ENCODE results near the gene GALNT6. TPM values are rescaled to one million over a fixed set of nuclear protein-coding genes. Genes with fewer than 3 reads are reported as not detected.

Gene GALNT6
- total and polyA plus RNA-seq, 7 experiments from 2014 or later: 2.5 to 19.5 (median 13.4) TPM

DNA sequence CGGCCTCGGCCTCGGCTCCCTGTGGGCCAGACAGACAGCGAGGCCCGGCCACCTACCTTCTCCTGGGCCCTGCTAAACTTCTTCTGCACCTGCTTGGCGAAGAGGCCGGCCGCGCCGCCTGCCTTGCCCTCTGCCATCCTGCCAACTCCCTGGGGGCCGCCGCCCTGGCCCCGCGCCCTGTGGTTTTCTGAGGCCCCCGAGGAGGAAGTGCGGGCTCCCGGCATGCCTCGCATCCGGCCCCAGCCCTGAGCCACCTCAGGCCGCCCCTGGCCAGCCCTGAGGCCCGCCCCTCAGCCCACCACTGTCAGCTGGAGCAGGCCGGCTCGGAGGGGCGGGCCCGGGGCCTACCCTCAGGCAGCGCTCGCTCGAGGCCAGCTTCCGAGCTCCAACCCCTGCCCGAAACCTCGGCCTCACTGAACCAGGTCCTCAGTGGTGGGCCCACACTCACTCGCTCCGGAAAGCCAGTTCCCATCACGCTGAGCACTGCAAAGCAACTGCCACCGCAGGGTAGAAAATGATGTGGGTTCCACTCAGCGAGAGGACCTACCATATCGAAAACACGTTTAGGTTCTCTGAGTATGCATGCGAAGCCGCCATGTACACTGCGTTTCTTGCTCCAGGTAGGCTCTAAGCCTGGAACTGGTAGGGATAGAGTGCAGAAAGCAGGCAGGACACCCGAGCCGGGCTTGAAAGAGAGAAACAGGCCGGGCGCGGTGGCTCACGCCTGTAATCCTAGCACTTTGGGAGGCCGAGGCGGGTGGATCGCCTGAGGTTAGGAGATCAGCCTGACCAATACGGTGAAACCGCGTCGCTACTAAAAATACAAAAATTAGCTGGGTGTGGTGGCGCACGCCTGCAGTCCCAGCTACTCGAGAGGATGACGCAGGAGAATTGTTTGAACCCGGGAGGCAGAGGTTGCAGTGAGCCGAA, 67.0 kb downstream of the GALNT6 start, which contains the start of gene BIN2:
Gene BIN2 (minus strand): TSS at position 209 of the 930 bp plus-strand sequence. CDS start 72 bp downstream, at position 137.
- peak; percentile 79 for ATAC-seq
- H3K9me3 Mint-ChIP-seq: no peaks in the 10 kb centered on the region
- peak within 1 kb of the TSS; percentile 58 for H3K4me3 ChIP-seq (ENCODE audit: low read length)
- H3K27me3 ChIP-seq (ENCODE audit: control insufficient read depth in 2 of 2, insufficient read depth in 2 of 2, low read length in 2 of 2): no peaks in the 10 kb centered on the region
- CTCF ChIA-PET: interaction anchor here (2.3 to 7.3 kb wide), 2 partner anchors 16 to 55 kb away, joined by 4 to 88 read pairs; no protein-coding TSS in a partner anchor
- H3K27ac Mint-ChIP-seq: peak within 1 kb of the TSS; percentile 89 to 99 (median 96)
- no peaks in the 10 kb centered on the region for H3K27me3 Mint-ChIP-seq
- peak; percentile 51 to 78 (median 68) for DNase-seq
- no peaks in the 10 kb centered on the region for H3K9me3 ChIP-seq (ENCODE audit: control insufficient read depth in 2 of 3, low read length in 3 of 3)
- peaks cover 60 to 72% of the 10 kb centered on the region in 2 donors for H3K4me1 ChIP-seq (ENCODE audit: control insufficient read depth in 2 of 2, insufficient read depth in 2 of 2, low read length in 2 of 2)
- intact Hi-C loops (cut with micrococcal nuclease): loop anchor here (1.0 to 5.0 kb wide), 8 partner anchors 17 to 562 kb away; partner anchors contain the start of genes ATF1 (in 1 of the 2), CSRNP2 (in 1 of the 2), GALNT6 (in 1 of the 2) and LETMD1 (in 1 of the 2)
- peaks cover 59 to 92% (median 77%) of the 10 kb centered on the region in 7 donors for H3K4me1 Mint-ChIP-seq
- peak within 1 kb of the TSS; percentile 69 to 99 (median 94) for H3K4me3 Mint-ChIP-seq
- H3K36me3 ChIP-seq (ENCODE audit: control insufficient read depth in 2 of 3, insufficient read depth in 3 of 3, low read length in 3 of 3): no peaks in the 10 kb centered on the region
- peaks cover 12 to 36% (median 24%) of the 10 kb centered on the region in 5 donors for H3K36me3 Mint-ChIP-seq
- POLR2A ChIA-PET: interaction anchor here (0.5 to 23.8 kb wide), 15 partner anchors 8 to 1582 kb away, joined by 3 to 320 read pairs (median 4); partner anchors contain the start of genes DAZAP2 and POU6F1
- H3K27ac ChIP-seq (ENCODE audit: low read depth, low read length): peak within 1 kb of the TSS; percentile 95

- Histone ChIP-seq H3K27me3 (ENCODE audit: control insufficient read depth in 2 of 2, insufficient read depth in 2 of 2, low read length in 2 of 2) (no peaks in the 10 kb centered on the region), H3K4me3 (ENCODE audit: low read length) (peak overlapping the region; percentile 58), H3K4me1 (ENCODE audit: control insufficient read depth in 2 of 2, insufficient read depth in 2 of 2, low read length in 2 of 2) (peaks cover 58 to 71% of the 10 kb centered on the region in 2 donors), H3K36me3 (ENCODE audit: control insufficient read depth in 2 of 3, insufficient read depth in 3 of 3, low read length in 3 of 3) (no peaks in the 10 kb centered on the region), H3K9me3 (ENCODE audit: control insufficient read depth in 2 of 3, low read length in 3 of 3) (no peaks in the 10 kb centered on the region), H3K27ac (ENCODE audit: low read depth, low read length) (peak overlapping the region; percentile 95)
- POLR2A ChIA-PET: interaction anchor here (0.6 to 23.8 kb wide), 13 partner anchors 9 to 1582 kb away, joined by 3 to 320 read pairs (median 6); partner anchors contain the start of genes DAZAP2 and POU6F1
- H3K27ac Mint-ChIP-seq: peak overlapping the region; percentile 89 to 99 (median 96)
- intact Hi-C loops (cut with micrococcal nuclease): loop anchor here (1.0 to 5.0 kb wide), 8 partner anchors 18 to 561 kb away; partner anchors contain the start of genes ATF1 (in 1 of the 2), CSRNP2 (in 1 of the 2), GALNT6 (in 1 of the 2) and LETMD1 (in 1 of the 2)
- DNase-seq: peak; percentile 14 to 79 (median 65)
- H3K27me3 Mint-ChIP-seq: no peaks in the 10 kb centered on the region
- H3K36me3 Mint-ChIP-seq: peaks cover 12 to 38% (median 28%) of the 10 kb centered on the region in 5 donors
- ATAC-seq: peak; percentile 71
- H3K9me3 Mint-ChIP-seq: no peaks in the 10 kb centered on the region
- peaks cover 56 to 92% (median 76%) of the 10 kb centered on the region in 7 donors for H3K4me1 Mint-ChIP-seq
- H3K4me3 Mint-ChIP-seq: peak overlapping the region; percentile 69 to 99 (median 94)
- CTCF ChIA-PET: interaction anchor here (1.0 to 7.3 kb wide), 4 partner anchors 12 to 54 kb away, joined by 3 to 88 read pairs (median 5); no protein-coding TSS in a partner anchor
Measured at GRCh38 chr12:51323317-51323960, 67.8 kb downstream of the GALNT6 start.

- Histone ChIP-seq H3K4me3 (ENCODE audit: low read length) (peak overlapping the region; percentile 58), H3K27ac (ENCODE audit: low read depth, low read length) (peak overlapping the region; percentile 95), H3K27me3 (ENCODE audit: control insufficient read depth in 2 of 2, insufficient read depth in 2 of 2, low read length in 2 of 2) (no peaks in the 10 kb centered on the region), H3K36me3 (ENCODE audit: control insufficient read depth in 2 of 3, insufficient read depth in 3 of 3, low read length in 3 of 3) (no peaks in the 10 kb centered on the region), H3K9me3 (ENCODE audit: control insufficient read depth in 2 of 3, low read length in 3 of 3) (no peaks in the 10 kb centered on the region), H3K4me1 (ENCODE audit: control insufficient read depth in 2 of 2, insufficient read depth in 2 of 2, low read length in 2 of 2) (peaks cover 61 to 68% of the 10 kb centered on the region in 2 donors)
- DNase-seq: peak in 1 of 9 donors; percentile 31
- Mint-ChIP-seq H3K4me1 (peaks cover 58 to 91% (median 77%) of the 10 kb centered on the region in 7 donors), H3K4me3 (peak overlapping the region; percentile 69 to 99 (median 94)), H3K36me3 (peaks cover 12 to 41% (median 32%) of the 10 kb centered on the region in 5 donors), H3K27me3 (no peaks in the 10 kb centered on the region), H3K9me3 (no peaks in the 10 kb centered on the region), H3K27ac (peak overlapping the region; percentile 89 to 99 (median 96))
- intact Hi-C loops (cut with micrococcal nuclease): loop anchor here (5.0 kb wide), 7 partner anchors 55 to 560 kb away; partner anchors contain the start of genes ATF1 (in 1 of the 2), CSRNP2 (in 1 of the 2), GALNT6 (in 1 of the 2) and LETMD1 (in 1 of the 2)
- ChIA-PET CTCF (interaction anchor here (0.7 to 7.3 kb wide), 6 partner anchors 11 to 92 kb away, joined by 3 to 88 read pairs (median 4); no protein-coding TSS in a partner anchor), POLR2A (interaction anchor here (0.7 to 23.8 kb wide), 11 partner anchors 12 to 1828 kb away, joined by 3 to 320 read pairs (median 7); partner anchors contain the start of gene POU6F1)
- no peak for ATAC-seq
Measured at GRCh38 chr12:51322452-51322851, 68.8 kb downstream of the GALNT6 start.

DNA sequence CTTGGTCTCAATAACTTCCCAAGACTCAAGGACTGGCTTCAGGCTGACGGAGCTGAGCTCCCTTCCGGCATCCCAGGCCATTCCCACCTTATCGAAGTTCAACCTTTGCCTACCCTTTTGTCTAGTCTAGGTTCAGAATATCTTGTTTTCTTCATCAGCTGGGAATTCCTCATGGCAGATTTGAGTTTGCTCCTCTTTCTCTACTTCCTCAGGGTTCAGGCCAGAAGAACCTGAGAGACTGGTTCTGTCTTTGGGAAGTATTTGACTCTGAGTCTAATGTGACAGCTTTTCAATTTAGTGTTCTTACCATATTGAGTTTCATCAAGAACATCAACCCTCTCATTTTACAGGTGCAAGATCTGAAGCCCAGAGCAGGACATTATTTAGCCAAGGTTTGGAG, 69.3 kb downstream of the GALNT6 start:
- ATAC-seq (no peak), DNase-seq (no peak)
- ChIA-PET CTCF (interaction anchor here (0.6 to 7.3 kb wide), 6 partner anchors 8 to 290 kb away, joined by 3 to 88 read pairs (median 4); no protein-coding TSS in a partner anchor), POLR2A (interaction anchor here (1.0 to 23.8 kb wide), 11 partner anchors 9 to 105 kb away, joined by 4 to 320 read pairs (median 8); partner anchors contain the start of genes DAZAP2, POU6F1 and SMAGP)
- Mint-ChIP-seq H3K36me3 (peaks cover 12 to 45% (median 36%) of the 10 kb centered on the region in 5 donors), H3K4me3 (peak overlapping the region; percentile 69 to 99 (median 94)), H3K4me1 (peaks cover 59 to 90% (median 77%) of the 10 kb centered on the region in 7 donors), H3K27ac (peak overlapping the region; percentile 89 to 99 (median 96)), H3K9me3 (no peaks in the 10 kb centered on the region), H3K27me3 (no peaks in the 10 kb centered on the region)
- Histone ChIP-seq H3K27me3 (ENCODE audit: control insufficient read depth in 2 of 2, insufficient read depth in 2 of 2, low read length in 2 of 2) (no peaks in the 10 kb centered on the region), H3K9me3 (ENCODE audit: control insufficient read depth in 2 of 3, low read length in 3 of 3) (no peaks in the 10 kb centered on the region), H3K4me3 (ENCODE audit: low read length) (peak overlapping the region; percentile 58), H3K27ac (ENCODE audit: low read depth, low read length) (peak overlapping the region; percentile 95), H3K4me1 (ENCODE audit: control insufficient read depth in 2 of 2, insufficient read depth in 2 of 2, low read length in 2 of 2) (peaks cover 61 to 67% of the 10 kb centered on the region in 2 donors), H3K36me3 (ENCODE audit: control insufficient read depth in 2 of 3, insufficient read depth in 3 of 3, low read length in 3 of 3) (no peaks in the 10 kb centered on the region)
- intact Hi-C loops (cut with micrococcal nuclease): loop anchor here (5.0 kb wide), 7 partner anchors 55 to 560 kb away; partner anchors contain the start of genes ATF1 (in 1 of the 2), CSRNP2 (in 1 of the 2), GALNT6 (in 1 of the 2) and LETMD1 (in 1 of the 2)

GRCh38 chr12:51320695-51321320, 70.4 kb downstream of the GALNT6 start:
- no peaks in the 10 kb centered on the region for H3K27me3 ChIP-seq (ENCODE audit: control insufficient read depth in 2 of 2, insufficient read depth in 2 of 2, low read length in 2 of 2)
- ATAC-seq: no peak
- peaks cover 58 to 65% of the 10 kb centered on the region in 2 donors for H3K4me1 ChIP-seq (ENCODE audit: control insufficient read depth in 2 of 2, insufficient read depth in 2 of 2, low read length in 2 of 2)
- Mint-ChIP-seq H3K27ac (peak overlapping the region; percentile 89 to 99 (median 96)), H3K4me1 (peaks cover 56 to 90% (median 72%) of the 10 kb centered on the region in 7 donors), H3K4me3 (peak overlapping the region; percentile 69 to 99 (median 94)), H3K27me3 (no peaks in the 10 kb centered on the region), H3K9me3 (no peaks in the 10 kb centered on the region), H3K36me3 (peaks cover 12 to 50% (median 43%) of the 10 kb centered on the region in 5 donors)
- H3K27ac ChIP-seq (ENCODE audit: low read depth, low read length): peak overlapping the region; percentile 95
- DNase-seq: peak in 3 of 9 donors; percentile 20 to 34 (median 21)
- ChIA-PET POLR2A (interaction anchor here (0.6 to 23.8 kb wide), 13 partner anchors 8 to 104 kb away, joined by 3 to 320 read pairs (median 5); partner anchors contain the start of genes DAZAP2 and SMAGP), CTCF (interaction anchor here (0.6 to 7.3 kb wide), 7 partner anchors 9 to 20 kb away, joined by 3 to 88 read pairs (median 5); no protein-coding TSS in a partner anchor)
- peak overlapping the region; percentile 58 for H3K4me3 ChIP-seq (ENCODE audit: low read length)
- no peaks in the 10 kb centered on the region for H3K9me3 ChIP-seq (ENCODE audit: control insufficient read depth in 2 of 3, low read length in 3 of 3)
- peaks cover 0 to 2% (median 1%) of the 10 kb centered on the region in 3 experiments for H3K36me3 ChIP-seq (ENCODE audit: control insufficient read depth in 2 of 3, insufficient read depth in 3 of 3, low read length in 3 of 3)
- intact Hi-C loops (cut with micrococcal nuclease): loop anchor here (5.0 kb wide), 7 partner anchors 54 to 559 kb away; partner anchors contain the start of genes ATF1 (in 1 of the 2), CSRNP2 (in 1 of the 2), GALNT6 (in 1 of the 2) and LETMD1 (in 1 of the 2)

Measured in naive thymus-derived CD4-positive, alpha-beta T cell (primary cell).